ENCODE results near the gene PLA2G4B.

Gene PLA2G4B

DNA sequence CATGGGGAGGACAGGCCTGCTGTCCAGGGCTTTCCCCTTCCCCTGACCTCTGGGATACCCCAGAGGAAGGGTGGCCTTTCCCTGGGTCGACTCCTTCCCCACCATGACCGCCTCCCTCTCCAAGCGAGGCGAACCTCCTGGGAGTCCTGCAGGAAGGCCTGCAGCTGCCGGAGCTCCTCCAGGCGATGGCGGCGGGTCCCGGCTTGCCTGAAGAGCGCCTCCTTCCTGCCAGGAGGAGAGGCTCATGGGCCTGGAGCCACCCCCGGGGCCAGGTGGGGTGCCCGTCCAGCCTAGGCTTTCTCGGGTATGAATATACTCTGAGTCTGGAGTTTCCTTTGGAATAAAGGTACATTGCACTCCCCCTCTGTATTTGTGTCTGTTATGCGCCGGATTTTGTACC, 20.1 kb downstream of the PLA2G4B start:
- H3K27ac ChIP-seq: no peak overlapping the region
- TF ChIP-seq, protein P1, sequence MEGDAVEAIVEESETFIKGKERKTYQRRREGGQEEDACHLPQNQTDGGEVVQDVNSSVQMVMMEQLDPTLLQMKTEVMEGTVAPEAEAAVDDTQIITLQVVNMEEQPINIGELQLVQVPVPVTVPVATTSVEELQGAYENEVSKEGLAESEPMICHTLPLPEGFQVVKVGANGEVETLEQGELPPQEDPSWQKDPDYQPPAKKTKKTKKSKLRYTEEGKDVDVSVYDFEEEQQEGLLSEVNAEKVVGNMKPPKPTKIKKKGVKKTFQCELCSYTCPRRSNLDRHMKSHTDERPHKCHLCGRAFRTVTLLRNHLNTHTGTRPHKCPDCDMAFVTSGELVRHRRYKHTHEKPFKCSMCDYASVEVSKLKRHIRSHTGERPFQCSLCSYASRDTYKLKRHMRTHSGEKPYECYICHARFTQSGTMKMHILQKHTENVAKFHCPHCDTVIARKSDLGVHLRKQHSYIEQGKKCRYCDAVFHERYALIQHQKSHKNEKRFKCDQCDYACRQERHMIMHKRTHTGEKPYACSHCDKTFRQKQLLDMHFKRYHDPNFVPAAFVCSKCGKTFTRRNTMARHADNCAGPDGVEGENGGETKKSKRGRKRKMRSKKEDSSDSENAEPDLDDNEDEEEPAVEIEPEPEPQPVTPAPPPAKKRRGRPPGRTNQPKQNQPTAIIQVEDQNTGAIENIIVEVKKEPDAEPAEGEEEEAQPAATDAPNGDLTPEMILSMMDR (IDR thresholded peaks at IDR 0.05): no peak
- TF ChIP-seq ZFX (IDR thresholded peaks at IDR 0.05; ENCODE audit: borderline replicate concordance): no peak

DNA sequence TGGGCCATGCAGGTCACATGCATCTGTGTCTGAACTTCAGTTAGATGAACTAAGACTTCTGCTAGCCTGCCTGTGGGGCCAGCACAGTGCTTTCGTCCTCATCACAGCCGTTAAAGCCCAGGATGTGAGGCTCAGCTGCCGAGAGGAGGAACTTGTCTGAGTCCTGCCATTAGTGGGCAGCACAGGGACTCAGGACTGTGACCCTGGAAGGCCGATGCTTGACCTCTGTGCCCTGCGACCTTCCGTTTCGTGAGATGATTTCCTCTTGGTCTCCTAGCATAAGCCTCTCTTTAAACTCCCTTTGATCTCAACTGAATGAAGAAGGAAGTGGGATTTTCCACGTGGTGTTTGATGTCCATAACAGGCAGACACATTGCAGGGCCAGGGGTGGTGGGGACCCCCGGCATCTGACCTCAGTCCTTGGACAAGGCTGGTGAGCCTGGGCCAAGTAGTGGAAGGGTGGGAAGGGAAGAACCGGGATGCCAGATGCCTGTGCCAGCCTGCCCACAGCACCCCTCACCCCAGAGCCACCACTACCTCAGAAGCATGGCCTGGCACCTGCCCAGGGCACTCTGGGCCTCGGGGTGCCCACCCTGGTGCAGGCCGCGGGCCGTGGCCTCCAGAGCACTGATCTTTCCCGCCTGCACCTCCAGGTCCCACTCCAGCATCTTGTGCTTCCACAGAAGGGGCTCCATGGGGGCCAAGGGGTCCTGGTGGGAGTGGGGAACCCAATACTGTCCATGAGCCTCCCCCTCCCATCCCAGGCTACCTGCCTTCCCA, 21.6 kb downstream of the PLA2G4B start:
- no peak for TF ChIP-seq ZFX (IDR thresholded peaks at IDR 0.05; ENCODE audit: borderline replicate concordance)
- TF ChIP-seq, protein P1 (IDR thresholded peaks at IDR 0.05): no peak

DNA sequence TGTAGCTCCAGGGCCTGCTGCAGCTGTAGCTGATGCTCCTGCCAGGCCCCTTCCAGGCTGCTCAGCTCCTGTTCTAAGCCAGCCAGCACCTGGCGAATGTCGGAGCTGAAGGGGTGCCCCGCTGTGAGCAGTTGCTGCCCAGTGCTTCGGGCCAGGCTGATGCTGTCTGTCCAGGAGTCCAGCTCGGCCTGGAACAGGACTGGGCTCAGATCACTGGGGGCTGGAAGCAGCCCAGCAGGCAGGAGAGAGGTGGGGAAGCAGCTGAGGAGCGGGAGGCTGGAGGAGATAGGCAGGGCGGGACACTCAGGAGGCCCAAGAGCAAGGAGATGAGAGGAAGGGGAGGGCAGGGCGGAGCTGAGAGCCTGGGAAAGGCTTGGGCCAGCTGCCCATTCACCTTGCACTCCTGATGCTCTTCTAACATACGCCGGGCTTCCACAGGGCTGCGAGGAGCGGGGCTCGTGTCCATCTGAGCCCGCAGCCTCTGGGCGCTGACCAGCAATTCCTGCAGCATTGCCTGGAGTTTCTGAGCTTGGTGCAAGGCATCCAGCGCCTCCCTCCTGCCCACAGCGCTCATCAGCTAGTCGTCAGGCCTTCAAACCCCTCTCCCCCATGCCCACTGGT, 23.2 kb downstream of the PLA2G4B start:
- TF ChIP-seq, protein P1 (IDR thresholded peaks at IDR 0.05): no peak
- no peak for TF ChIP-seq ZFX (IDR thresholded peaks at IDR 0.05; ENCODE audit: borderline replicate concordance)
- H3K27ac ChIP-seq: no peak overlapping the region

More for the DNA sequence above, 21.6 kb downstream of the PLA2G4B start:
- H3K27ac ChIP-seq: no peak overlapping the region

DNA sequence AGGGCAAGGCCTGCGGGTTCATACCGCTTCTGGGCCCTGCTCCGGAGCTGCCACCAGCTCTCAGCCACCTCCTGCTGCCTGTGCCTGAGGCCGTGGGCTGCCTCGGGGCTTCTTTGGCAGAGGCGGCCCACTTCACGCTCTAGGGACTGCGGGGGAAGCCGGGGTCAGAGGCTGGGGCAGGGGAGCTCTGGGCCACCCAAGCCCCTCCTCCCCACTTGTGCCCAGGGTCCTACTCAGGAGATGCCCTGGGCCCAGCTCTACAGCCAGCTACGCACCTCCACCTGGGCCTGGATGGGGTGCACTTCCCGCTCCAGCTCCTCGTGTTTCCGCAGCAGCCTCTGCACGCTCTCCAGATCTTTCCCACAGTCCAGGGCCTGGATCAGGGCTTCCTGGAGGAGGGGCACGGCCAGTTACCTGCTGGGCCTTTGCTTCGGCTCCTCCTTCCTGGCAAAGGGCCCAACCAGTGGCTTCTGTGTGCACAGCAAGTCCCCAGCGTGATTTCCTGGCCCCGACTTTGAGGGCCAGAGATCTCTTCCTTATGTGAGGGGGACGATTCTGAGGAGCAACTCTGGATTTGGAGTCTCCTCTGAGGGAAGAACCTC, 24.0 kb downstream of the PLA2G4B start:
- TF ChIP-seq, protein P1 (IDR thresholded peaks at IDR 0.05): no peak
- no peak for TF ChIP-seq ZFX (IDR thresholded peaks at IDR 0.05; ENCODE audit: borderline replicate concordance)
- H3K27ac ChIP-seq: no peak overlapping the region

DNA sequence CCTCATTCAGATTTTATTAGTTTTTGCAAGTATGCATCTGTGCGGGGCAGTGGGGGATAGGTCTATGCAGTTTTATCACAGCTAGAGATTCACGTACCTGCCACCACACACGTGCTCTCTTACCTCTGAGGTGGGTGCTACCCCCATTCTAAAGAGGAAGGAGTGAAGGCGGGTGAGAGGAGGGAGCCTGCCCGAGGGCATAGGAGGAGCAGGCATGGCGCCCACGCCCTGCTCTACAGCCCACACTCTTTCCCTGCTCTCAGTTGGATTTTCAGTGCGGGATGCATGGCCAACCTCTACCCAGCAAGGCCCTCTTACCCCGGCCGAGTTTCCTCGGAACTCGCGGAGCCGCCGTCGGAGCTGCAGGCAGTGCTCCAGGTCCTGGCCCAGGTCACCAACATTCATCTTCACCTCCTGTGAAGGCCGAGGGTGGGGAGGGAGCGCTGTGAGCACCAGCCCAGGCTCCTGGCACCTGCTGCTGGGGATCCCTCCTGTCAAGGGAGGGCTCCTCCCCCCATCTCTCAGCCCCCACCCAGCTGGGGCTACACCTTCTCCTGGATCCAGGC, 26.9 kb downstream of the PLA2G4B start:
- H3K27ac ChIP-seq: no peak overlapping the region
- TF ChIP-seq, protein P1 (IDR thresholded peaks at IDR 0.05): no peak
- TF ChIP-seq ZFX (IDR thresholded peaks at IDR 0.05; ENCODE audit: borderline replicate concordance): no peak

DNA sequence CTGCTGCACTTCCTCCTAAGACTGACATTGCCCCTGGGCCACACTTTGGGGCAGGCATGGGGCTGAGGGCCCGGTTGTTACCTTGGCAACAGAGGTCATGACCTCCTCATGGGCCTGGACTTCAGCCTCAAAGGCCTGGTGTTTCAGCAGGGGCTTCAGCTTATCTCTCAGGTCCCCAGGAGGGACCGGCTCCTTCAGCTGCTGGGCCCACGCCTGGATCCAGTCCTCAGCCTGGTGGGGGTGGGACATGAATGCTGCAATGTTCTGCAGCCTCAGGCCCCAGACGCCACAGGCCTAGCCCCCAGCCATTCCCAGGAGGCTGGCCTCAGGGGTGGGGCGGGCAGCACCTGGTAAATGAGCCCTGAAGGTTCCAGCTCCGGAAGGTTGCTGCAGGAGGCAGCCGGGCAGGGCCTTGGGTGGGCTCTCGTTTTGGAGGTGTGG, 27.6 kb downstream of the PLA2G4B start:
- TF ChIP-seq, protein P1 (IDR thresholded peaks at IDR 0.05): no peak
- no peak for TF ChIP-seq ZFX (IDR thresholded peaks at IDR 0.05; ENCODE audit: borderline replicate concordance)
- no peak overlapping the region for H3K27ac ChIP-seq

Data from 22Rv1 (cell line).